Left lung (tissue), 10 donors: ENCODE measurements around the gene R3HDM2. TPM values are rescaled to one million over a fixed set of nuclear protein-coding genes. Genes with fewer than 3 reads are reported as not detected.
"Not testable (repeated sequence)": the region's sequence is repeated elsewhere in the genome, so short reads cannot be mapped to it uniquely, and the experiment has no call there.

Source experiments
- ATAC-seq: fragments of 200-7000 bp; cut with Tn5 transposase; one replicate; pipeline ENCODE4 v1.9.1; 2020; ENCODE audit warnings: moderate library complexity
- DNase-seq, 4 donors: peaks; one replicate each; pipeline ENCODE4 v3.0.0-alpha.2; 2013 to 2020
- H3K27ac ChIP-seq, 2 donors: fragments of 200-600 bp; sonication (generic) in 1 of 2; one replicate each; pipeline versions ENCODE4 v1.5.0 to v1.8.0; 2020 to 2021
- H3K27me3 ChIP-seq, 2 donors: fragments of 200-600 bp; sonication (generic) in 1 of 2; one replicate each; pipeline versions ENCODE4 v1.5.0 to v1.8.0; 2020 to 2021
- H3K36me3 ChIP-seq, 2 donors: fragments of 200-600 bp; sonication (generic) in 1 of 2; one replicate each; pipeline versions ENCODE4 v1.5.0 to v1.8.0; 2020 to 2021
- H3K4me1 ChIP-seq, 2 donors: fragments of 200-600 bp; one replicate each; pipeline ENCODE4 v1.8.0; 2021
- H3K4me3 ChIP-seq, 2 donors: fragments of 200-600 bp; sonication (generic) in 1 of 2; one replicate each; pipeline versions ENCODE4 v1.5.0 to v1.8.0; 2020 to 2021; ENCODE audit warnings: mild to moderate bottlenecking in 1 of 2
- H3K9me3 ChIP-seq, 2 donors: fragments of 200-600 bp; sonication (generic) in 1 of 2; one replicate each; pipeline versions ENCODE4 v1.5.0 to v1.8.0; 2020 to 2021
- CTCF ChIP-seq, 2 donors: fragments of 200-600 bp; sonication (generic) in 1 of 2; IDR thresholded peaks; one replicate each; pipeline versions ENCODE4 v1.5.0 to v1.8.0; 2021; ENCODE audit warnings: antibody characterized with exemption in 2 of 2
- intact Hi-C, 2 donors: fragments of 100-400 bp; cut with DNase I; formaldehyde crosslinking; loops; one replicate each; pipeline versions ENCODE4 v1.11.2 to v1.14.2; 2022
- polyA plus RNA-seq, 6 donors: library from polyadenylated mRNA; unstranded; fragments of 120-200 nt; gene quantifications; one replicate each; pipeline ENCODE4 v1.2.1, GENCODE V29; 2013; ENCODE audit not compliant: insufficient read length in 6 of 6
- total RNA-seq, 2 donors: library from RNA; stranded (reverse); fragmentation: NEBNext Ultra II Directional; extraction: Animal tissue kit (Norgen Biotek cat#: 25700); gene quantifications; one replicate each; pipeline ENCODE4 v1.2.1, GENCODE V29; 2021
- donor health status: DM: no; HTN: yes; CAD: no.
- donor health status: DM: no; HTN: no; CAD: no.

The R3HDM2 gene
- total and polyA plus RNA-seq, 8 donors: 52.4 to 92.3 (median 79.8) TPM

- Histone ChIP-seq H3K4me1 (peaks cover 0 to 19% of the 10 kb centered on the region in 2 donors), H3K4me3 (peak overlapping the region; percentile 61 to 65), H3K36me3 (no peaks in the 10 kb centered on the region), H3K27ac (peak overlapping the region; percentile 84 to 88), H3K9me3 (no peaks in the 10 kb centered on the region), H3K27me3 (no peaks in the 10 kb centered on the region)
- ATAC-seq (no peak), DNase-seq (no peak)
- intact Hi-C loops: no loop called here
- TF ChIP-seq CTCF (IDR thresholded peaks at IDR 0.05): no peak
These were observed 878 bp upstream of the R3HDM2 start for GRCh38 chr12:57431654-57432188.

DNA sequence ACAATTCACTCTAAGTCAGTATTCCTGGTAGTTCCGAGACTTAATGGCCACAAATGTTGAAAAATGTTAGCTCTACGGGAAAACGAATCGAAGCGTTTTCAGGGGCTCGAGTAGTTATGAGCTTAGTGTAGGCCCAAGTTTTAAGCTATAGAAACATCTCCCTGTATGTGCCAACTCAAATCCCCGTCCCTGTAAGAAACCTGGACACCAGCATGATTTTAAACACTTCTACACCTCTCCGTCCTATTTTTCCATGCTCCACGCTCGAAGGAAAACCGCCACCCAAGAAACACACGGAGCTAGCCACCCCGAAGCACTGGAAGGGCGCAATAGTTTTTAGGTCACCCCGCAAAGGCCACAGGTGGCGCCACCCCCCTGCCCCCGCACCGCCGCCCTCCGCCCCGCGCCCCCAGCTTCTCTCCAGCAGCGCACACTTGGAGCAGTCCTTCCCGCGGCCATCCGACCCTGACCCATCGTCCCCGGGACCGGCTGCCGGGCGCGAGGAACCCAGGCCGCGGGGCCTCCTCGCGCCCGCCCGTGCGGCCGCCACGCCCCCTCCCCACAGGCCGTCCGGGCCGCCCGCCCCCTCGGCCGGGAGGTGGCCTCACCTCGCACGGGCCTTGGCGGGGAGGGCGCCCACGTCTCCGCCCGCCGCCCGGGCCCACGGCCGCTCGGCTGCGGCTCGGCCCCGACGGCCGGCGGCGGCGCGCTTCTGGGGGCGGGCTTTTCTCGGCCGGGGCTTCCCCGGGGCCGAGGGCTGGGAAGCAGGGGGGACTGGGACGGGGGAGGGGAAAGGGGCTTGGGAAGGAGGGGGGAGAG is 522 bp downstream of the R3HDM2 start:
- H3K9me3 ChIP-seq: no peaks in the 10 kb centered on the region
- intact Hi-C loops: no loop called here
- ATAC-seq (peak; percentile 70), DNase-seq (peak; percentile 33 to 90 (median 46))
- peaks cover 0 to 8% of the 10 kb centered on the region in 2 donors for H3K36me3 ChIP-seq
- TF ChIP-seq CTCF (IDR thresholded peaks at IDR 0.05): no peak
- H3K27ac ChIP-seq: peak overlapping the region; percentile 84 to 88
- no peaks in the 10 kb centered on the region for H3K27me3 ChIP-seq
- H3K4me3 ChIP-seq: peak overlapping the region; percentile 61 to 65
- H3K4me1 ChIP-seq: peaks cover 0 to 19% of the 10 kb centered on the region in 2 donors

GRCh38 chr12:57429473-57430111 is 1.3 kb downstream of the R3HDM2 start:
- Histone ChIP-seq H3K27ac (peak overlapping the region; percentile 84 to 88), H3K27me3 (no peaks in the 10 kb centered on the region), H3K4me3 (peak overlapping the region; percentile 61 to 65), H3K36me3 (peaks cover 0 to 12% of the 10 kb centered on the region in 2 donors), H3K9me3 (no peaks in the 10 kb centered on the region), H3K4me1 (peaks cover 0 to 19% of the 10 kb centered on the region in 2 donors)
- no peak for TF ChIP-seq CTCF (IDR thresholded peaks at IDR 0.05)
- no peak for DNase-seq
- intact Hi-C loops: no loop called here
- no peak for ATAC-seq

DNA sequence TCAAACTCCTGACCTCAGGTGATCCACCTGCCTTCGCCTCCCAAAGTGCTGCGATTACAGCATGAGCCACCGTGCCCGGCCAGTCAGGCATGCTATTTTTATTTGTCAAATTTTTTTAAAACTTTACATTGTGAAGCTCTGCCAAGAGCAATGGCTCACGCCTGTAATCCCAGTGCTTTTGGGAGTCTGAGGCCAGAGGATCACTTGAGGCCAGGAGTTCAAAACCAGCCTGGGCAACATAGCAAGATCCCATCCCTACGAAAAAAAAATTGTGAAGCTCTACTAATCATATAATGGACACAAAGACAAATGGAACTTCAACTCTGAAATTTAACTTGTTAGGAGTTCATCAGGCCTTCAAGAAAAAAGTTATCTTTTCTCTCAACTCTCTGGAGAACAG is 1.9 kb downstream of the R3HDM2 start:
- Histone ChIP-seq H3K4me1 (peaks cover 0 to 19% of the 10 kb centered on the region in 2 donors), H3K27ac (peak overlapping the region in 1 of 2 donors; percentile 88), H3K36me3 (peaks cover 0 to 12% of the 10 kb centered on the region in 2 donors), H3K27me3 (no peaks in the 10 kb centered on the region), H3K4me3 (peak overlapping the region in 1 of 2 donors; percentile 65), H3K9me3 (no peaks in the 10 kb centered on the region)
- DNase-seq: no peak
- no peak for ATAC-seq
- intact Hi-C loops: no loop called here
- TF ChIP-seq CTCF (IDR thresholded peaks at IDR 0.05): no peak

DNA sequence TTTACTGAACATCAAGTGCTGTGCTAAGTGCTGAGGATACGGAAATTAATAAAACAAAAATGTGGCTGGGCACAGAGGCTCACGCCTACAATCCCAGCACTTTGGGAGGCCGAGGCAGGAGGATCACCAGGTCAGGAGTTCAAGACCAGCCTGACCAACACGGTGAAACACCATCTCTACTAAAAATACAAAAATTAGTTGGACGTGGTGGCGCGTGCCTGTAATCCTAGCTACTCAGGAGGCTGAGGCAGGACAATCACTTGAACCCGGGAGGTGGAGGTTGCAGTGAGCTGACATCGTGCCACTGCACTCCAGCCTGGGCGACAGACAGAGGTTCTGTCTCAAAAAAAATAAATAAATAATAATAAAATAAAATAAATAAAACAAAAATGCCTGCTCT is 3.9 kb downstream of the R3HDM2 start:
- Histone ChIP-seq H3K36me3 (peaks cover 0 to 30% of the 10 kb centered on the region in 2 donors), H3K4me1 (peaks cover 0 to 19% of the 10 kb centered on the region in 2 donors)
- H3K27me3 ChIP-seq, H3K27ac ChIP-seq, intact Hi-C loops, H3K4me3 ChIP-seq, ATAC-seq, H3K9me3 ChIP-seq, DNase-seq: not testable (repeated sequence)
